Measurements from ENCODE around the gene VCX2. TPM values are rescaled to one million over a fixed set of nuclear protein-coding genes. Genes with fewer than 3 reads are reported as not detected.

Gene VCX2
- total and polyA plus RNA-seq, 9 of the 15 experiments (the other 6 are each of a cell fraction or from before 2014, with no cell fraction given): not detected

DNA sequence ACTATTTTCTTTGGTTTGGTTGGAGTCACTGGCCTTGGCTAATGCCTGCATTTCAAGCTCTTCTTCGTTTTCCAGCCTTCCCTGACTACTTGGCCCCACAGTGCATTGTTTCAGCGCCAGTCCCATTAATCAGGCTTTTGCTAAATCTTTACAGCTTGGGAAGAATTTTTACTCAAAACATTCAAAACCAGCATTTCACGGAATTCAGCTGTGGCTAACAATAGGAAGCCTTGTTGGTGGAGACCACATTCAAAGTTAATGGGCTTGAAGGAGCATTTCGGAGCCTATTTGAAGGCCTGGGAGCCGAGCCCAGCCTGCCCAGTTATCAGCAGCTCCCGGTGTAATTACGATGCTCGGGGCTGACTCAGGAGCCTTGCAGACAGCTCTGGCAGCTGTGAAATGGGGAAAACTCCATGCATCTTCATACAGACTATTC is 30.8 kb upstream of the VCX2 start (continued):
- TF ChIP-seq CBX3 (IDR thresholded peaks at IDR 0.05; ENCODE audit: borderline replicate concordance in 1 of 2, low read length in 2 of 2): no peak
- TF ChIP-seq, protein P1, sequence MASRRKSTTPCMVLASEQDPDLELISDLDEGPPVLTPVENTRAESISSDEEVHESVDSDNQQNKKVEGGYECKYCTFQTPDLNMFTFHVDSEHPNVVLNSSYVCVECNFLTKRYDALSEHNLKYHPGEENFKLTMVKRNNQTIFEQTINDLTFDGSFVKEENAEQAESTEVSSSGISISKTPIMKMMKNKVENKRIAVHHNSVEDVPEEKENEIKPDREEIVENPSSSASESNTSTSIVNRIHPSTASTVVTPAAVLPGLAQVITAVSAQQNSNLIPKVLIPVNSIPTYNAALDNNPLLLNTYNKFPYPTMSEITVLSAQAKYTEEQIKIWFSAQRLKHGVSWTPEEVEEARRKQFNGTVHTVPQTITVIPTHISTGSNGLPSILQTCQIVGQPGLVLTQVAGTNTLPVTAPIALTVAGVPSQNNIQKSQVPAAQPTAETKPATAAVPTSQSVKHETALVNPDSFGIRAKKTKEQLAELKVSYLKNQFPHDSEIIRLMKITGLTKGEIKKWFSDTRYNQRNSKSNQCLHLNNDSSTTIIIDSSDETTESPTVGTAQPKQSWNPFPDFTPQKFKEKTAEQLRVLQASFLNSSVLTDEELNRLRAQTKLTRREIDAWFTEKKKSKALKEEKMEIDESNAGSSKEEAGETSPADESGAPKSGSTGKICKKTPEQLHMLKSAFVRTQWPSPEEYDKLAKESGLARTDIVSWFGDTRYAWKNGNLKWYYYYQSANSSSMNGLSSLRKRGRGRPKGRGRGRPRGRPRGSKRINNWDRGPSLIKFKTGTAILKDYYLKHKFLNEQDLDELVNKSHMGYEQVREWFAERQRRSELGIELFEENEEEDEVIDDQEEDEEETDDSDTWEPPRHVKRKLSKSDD (conservative IDR thresholded peaks at IDR 0.05; ENCODE audit: low read length): no peak
- TF ChIP-seq KLF1 (tag; IDR thresholded peaks at IDR 0.05): no peak

DNA sequence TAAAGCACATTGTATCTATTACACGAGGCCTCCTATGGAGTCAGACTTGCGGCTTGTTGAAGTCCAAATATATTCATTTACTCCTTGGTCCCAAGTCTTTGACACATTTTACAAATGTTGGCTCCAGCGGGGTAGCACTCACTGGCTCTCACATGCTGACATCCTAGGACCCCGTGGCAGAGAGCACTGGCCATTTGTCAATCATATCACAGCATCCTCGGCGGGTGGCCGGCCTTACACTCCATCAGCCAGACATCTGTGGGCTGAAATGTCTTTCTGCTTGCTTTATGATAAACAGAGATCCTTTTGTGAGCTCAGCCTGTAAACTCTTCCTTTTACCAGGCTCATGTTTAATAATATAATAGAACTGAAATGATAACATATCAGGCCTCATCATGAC is 25.7 kb upstream of the VCX2 start:
- H3K9me1 ChIP-seq (ENCODE audit: control insufficient read depth, insufficient read depth, low read length): no peaks in the 10 kb centered on the region
- H2AFZ ChIP-seq (ENCODE audit: low read depth, low read length): no peak overlapping the region
- no peak for ATAC-seq
- intact Hi-C loops (cut with micrococcal nuclease): no loop called here
- H4K20me1 ChIP-seq (replicated peaks; ENCODE audit: control insufficient read depth, insufficient read depth, low read length): no peaks in the 10 kb centered on the region
- FAIRE-seq: no peak
- no TSS peak for BruUV-seq (replicated peaks)
- no peaks in the 10 kb centered on the region for H3K27me3 ChIP-seq (ENCODE audit: control insufficient read depth in 2 of 2, insufficient read depth in 2 of 2, low read length in 2 of 2)
- no peak overlapping the region for H3K4me2 ChIP-seq (ENCODE audit: insufficient read depth, low read length)
- no peak for DNase-seq (ENCODE audit: extremely low read depth in 1 of 4, low spot score in 3 of 4)
- H3K4me1 ChIP-seq (replicated peaks in 1 of 2; ENCODE audit: control insufficient read depth in 2 of 2, insufficient read depth in 2 of 2, low read length in 2 of 2): no peaks in the 10 kb centered on the region
- H3K4me3 ChIP-seq: no peak overlapping the region
- CTCF ChIA-PET (ENCODE audit: low intra/inter-chr PET ratio): no interaction called here
- H3K36me3 ChIP-seq (ENCODE audit: control insufficient read depth, insufficient read depth, low read length): no peaks in the 10 kb centered on the region
- 0% methylated on average over 7 of the region's 7 CpGs for WGBS (ENCODE audit: insufficient coverage, low coverage, missing lambda C conversion rate)
- no peaks in the 10 kb centered on the region for H3K9me3 ChIP-seq (replicated peaks; ENCODE audit: control insufficient read depth, insufficient read depth, low read depth, low read length)
- in situ Hi-C loops (cut with MboI): no loop called here
- no peak overlapping the region for H3K9ac ChIP-seq (ENCODE audit: insufficient read depth in 1 of 2, low read depth in 2 of 2, low read length in 2 of 2)
- H3K27ac ChIP-seq (ENCODE audit: extremely low read depth, low read depth, low read length): no peak overlapping the region
- POLR2A ChIA-PET: no interaction called here
- H3K79me2 ChIP-seq (ENCODE audit: control insufficient read depth, insufficient read depth, low read length): no peaks in the 10 kb centered on the region
- TF ChIP-seq ZEB2 (IDR thresholded peaks at IDR 0.05) (no peak), ZNF561 (CRISPR knock-in tag; conservative IDR thresholded peaks at IDR 0.05) (no peak), ZNF507 (tag; conservative IDR thresholded peaks at IDR 0.05) (no peak), GATA2 (CRISPR knock-in tag; IDR thresholded peaks at IDR 0.05) (no peak), NFYB (IDR thresholded peaks at IDR 0.05; ENCODE audit: extremely low read depth, insufficient read length) (no peak), ZNF384 (IDR thresholded peaks at IDR 0.05; ENCODE audit: low read depth, low read length) (no peak), SREBF2 (CRISPR knock-in tag; IDR thresholded peaks at IDR 0.05) (no peak), RB1 (IDR thresholded peaks at IDR 0.05; ENCODE audit: low read depth) (no peak), ZNF140 (CRISPR knock-in tag; IDR thresholded peaks at IDR 0.05) (no peak)
- TF ChIP-seq, protein P2, sequence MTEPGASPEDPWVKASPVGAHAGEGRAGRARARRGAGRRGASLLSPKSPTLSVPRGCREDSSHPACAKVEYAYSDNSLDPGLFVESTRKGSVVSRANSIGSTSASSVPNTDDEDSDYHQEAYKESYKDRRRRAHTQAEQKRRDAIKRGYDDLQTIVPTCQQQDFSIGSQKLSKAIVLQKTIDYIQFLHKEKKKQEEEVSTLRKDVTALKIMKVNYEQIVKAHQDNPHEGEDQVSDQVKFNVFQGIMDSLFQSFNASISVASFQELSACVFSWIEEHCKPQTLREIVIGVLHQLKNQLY (CRISPR knock-in tag; conservative IDR thresholded peaks at IDR 0.05): no peak
- TF ChIP-seq, protein P3, sequence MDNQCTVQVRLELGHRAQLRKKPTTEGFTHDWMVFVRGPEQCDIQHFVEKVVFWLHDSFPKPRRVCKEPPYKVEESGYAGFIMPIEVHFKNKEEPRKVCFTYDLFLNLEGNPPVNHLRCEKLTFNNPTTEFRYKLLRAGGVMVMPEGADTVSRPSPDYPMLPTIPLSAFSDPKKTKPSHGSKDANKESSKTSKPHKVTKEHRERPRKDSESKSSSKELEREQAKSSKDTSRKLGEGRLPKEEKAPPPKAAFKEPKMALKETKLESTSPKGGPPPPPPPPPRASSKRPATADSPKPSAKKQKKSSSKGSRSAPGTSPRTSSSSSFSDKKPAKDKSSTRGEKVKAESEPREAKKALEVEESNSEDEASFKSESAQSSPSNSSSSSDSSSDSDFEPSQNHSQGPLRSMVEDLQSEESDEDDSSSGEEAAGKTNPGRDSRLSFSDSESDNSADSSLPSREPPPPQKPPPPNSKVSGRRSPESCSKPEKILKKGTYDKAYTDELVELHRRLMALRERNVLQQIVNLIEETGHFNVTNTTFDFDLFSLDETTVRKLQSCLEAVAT (IDR thresholded peaks at IDR 0.05): no peak
- TF ChIP-seq, protein P4, sequence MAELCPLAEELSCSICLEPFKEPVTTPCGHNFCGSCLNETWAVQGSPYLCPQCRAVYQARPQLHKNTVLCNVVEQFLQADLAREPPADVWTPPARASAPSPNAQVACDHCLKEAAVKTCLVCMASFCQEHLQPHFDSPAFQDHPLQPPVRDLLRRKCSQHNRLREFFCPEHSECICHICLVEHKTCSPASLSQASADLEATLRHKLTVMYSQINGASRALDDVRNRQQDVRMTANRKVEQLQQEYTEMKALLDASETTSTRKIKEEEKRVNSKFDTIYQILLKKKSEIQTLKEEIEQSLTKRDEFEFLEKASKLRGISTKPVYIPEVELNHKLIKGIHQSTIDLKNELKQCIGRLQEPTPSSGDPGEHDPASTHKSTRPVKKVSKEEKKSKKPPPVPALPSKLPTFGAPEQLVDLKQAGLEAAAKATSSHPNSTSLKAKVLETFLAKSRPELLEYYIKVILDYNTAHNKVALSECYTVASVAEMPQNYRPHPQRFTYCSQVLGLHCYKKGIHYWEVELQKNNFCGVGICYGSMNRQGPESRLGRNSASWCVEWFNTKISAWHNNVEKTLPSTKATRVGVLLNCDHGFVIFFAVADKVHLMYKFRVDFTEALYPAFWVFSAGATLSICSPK (IDR thresholded peaks at IDR 0.05; ENCODE audit: borderline replicate concordance): no peak

Data from K562 (cell line).